SKM-1 (cell line): ENCODE measurements around the gene PDCL3.

Experiments used
- DNase-seq: peaks from one replicate; lab custom pipeline; 2025; ENCODE audit not compliant: unreplicated experiment; lab: John Stamatoyannopoulos, UW

The PDCL3 gene

DNA sequence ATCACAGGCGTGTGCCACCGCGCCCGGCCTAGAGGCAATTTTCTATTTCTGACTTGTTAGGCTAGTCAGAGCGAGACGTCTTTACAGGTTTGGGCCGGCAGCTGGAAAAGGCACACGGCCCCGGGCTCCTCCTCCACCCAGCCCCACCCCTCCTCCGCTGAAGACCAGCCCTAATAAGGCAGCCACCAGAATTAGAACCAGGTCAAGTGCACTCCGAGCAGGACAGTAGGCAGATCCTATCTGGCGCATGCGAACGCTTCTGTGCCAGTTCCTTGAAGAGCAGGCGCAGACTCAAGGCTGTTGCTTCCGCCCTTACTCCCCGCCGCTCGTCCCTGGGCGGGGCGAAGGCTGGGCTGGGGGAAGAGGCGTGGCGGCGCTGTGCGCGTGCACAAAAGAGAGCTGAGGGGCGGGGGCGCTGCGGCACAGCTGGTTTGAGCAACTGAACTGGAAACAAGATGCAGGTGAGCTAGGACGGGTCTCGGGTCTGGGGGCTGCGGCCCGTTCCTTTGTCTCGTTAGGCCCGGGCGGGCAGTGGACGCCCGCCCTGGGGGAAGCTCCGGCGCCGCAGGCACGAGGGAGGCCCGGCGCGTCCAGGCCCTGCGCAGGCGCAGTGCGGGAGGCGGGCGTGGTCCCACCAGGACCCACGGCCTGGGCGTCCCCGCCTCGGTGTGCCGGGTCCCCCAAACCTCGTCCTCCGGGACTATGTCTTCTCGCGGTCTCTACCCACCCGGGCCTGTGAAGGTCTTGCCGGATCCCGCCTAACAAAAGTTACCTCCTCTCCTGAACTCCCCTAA, at the start of gene PDCL3:
Gene PDCL3 (plus strand): TSS at position 381 of the 794 bp plus-strand sequence. CDS start 75 bp downstream, at position 456.
- peak; percentile 96 for DNase-seq

DNA sequence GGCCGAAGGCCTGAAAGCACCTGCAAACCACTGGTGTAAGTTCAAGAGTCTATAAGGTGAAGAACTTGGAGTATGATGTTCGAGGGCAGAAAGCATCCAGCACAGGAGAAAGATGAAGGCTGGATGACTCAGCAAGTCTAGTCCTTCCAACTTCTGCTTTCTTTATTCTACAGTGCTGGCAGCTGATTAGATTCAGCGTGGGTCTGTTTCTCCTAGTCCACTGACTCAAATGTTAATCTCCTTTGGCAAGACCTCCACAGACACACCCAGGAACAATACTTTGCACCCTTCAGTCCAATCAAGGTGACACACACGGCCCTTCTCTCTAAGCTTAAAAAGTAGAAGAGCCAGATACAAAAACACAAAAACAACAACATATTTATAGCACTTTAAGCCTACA, 49.1 kb upstream of the PDCL3 start:
- DNase-seq: peak; percentile 64

DNA sequence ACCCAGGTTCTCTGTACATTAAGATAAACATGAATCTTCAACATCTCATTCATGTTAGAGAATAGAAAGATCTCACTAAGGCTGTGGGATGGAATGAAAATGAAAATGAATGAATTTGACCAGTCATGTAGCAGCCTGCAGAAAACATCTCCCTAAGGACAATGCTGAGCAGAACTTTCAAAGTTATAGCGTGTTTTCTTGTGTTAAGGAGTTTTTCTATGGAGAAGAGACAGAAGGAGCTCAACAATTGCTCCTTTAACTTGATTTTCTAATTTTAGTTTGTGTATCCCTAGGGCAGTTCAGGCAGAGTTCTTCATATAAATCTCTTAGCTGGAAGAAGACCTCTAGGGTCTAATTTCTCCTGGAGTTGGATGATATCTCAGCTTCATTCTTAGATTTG, 45.2 kb upstream of the PDCL3 start:
- no peak for DNase-seq

DNA sequence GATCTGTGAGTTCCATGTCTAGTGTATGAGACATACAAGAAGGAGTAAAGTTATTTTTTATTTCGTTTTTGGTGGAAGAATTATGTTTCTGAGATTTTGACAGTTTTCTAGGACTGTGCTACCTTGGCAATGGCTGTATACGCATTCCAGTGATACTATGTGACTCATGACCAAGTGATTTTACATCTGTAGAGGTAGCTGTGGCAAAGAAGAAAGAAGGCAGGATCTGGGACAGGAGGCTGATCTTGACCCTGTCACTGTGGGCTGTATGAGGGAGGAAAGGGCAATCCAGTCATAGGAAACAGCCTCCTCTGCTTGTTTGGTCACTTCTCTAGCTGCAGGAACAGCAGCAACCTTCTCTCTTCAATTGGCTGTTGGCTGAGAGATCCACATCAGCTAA, 44.0 kb upstream of the PDCL3 start:
- no peak for DNase-seq

DNA sequence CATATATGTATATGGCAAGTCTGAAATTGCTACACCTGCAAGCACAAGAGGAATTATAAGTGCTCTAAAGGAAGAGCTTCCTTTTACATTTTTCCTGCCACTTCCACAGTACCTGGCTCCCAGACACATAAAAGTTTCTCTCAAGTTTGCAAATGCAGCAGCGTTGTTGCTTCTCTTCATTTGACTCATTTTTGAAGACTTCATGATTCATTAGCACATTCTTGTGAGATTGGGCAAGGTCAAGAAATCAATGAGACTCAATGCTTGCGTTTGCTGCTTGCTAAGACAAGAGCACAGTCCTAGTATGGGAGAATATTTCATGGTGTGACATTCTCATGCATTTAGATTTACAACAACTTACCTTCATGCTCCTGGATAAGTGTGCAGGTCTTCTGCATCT, 42.6 kb upstream of the PDCL3 start:
- DNase-seq: no peak

DNA sequence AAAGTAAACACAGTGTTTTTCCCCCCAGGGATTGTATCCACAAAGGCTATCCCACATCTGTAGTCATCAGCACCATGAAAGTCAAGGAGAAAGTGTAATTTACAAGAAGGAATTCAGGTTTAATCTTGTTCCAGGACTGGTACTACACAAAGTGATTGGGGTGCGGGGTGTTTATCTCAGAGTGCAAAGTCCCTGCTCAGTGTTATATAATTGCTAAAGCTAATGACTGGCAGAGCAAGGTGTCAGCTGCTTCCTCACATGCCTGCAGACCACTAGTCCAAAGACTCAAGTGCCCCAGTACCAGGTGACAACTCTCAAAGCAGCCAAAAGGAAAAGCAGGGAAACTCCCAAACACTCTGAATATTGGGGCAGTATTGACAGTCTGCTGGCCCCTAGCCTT, 40.4 kb upstream of the PDCL3 start:
- no peak for DNase-seq

DNA sequence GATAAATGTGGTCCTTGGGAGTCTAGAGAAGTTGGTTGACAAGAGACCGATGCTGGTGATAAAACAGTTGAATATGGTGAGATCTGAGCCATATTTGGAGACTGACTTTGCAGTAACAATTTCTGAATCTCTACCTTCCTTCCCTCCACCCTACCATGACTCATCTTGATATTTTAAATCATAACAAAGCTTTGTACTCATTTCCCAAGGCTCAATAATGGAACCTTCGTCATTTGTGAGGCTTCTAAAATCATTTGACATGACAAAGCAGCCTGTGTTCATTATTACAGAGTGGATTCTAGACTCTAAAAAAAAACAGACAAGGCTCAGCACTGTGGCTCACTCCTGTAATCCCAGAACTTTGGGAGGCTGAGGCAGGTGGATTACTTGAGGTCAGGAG, 38.5 kb upstream of the PDCL3 start:
- DNase-seq: no peak

DNA sequence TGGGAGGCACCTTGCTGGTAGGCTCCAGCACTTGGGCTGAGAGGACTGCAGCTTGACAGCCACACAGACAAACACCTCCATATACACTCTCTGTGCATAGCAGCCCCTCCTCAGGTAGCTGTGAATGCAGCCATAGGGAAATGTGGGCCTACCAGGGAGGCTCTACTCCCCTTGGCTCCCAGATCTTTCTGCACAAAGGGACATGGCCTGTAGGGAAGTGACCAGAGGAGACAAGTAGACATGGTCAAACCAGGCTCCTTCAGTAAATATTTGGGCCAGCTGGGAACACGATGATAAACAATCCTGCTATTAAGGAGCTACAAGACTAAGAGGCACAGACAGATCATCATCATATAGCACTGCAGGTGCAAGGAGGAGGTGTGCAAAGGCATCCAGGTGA, 35.9 kb upstream of the PDCL3 start:
- no peak for DNase-seq

DNA sequence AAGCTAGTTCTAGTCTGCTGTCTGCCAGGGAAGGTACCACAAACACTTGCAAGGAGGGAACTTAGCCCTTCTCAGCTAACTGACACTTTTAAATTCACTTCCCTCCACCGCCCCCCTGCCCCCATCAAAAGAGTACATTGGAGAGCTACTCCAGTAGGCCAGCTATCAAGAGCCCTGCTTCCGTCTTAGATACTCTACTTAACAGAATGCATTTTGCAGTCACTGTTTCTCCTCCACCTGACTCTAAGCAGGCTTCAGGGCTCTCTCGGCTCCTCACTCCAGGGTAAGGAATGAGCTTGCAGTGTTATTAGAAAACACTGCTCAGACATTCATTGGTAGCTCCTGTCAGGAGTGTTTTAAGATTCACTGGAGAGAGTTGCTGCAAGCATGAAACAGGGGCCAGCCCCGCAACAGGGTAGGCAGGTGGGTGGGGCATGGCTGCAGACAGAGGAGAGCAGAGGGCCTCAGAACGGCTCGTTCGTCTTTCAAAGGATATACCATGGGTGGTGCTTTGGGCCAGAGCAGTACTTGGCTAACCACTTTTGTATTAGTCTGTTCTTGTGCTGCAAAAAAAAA, 35.3 kb upstream of the PDCL3 start:
- DNase-seq: no peak

DNA sequence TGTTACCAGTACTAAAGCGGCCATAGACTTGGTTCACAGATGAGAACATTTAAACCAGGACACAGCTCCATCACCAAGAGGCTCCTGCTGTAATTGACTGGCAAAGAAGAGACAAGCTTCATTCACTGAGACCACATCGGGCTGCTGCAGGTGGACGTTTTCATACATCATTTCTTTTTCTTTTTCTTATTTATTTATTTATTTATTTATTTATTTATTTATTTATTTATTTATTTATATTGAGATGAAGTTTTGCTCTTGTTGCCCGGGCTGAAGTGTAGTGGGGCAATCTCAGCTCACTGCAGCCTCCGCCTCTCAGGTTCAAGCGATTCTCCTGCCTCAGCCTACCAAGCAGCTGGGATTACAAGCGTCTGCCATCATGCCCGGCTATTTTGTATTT, 33.6 kb upstream of the PDCL3 start:
- no peak for DNase-seq

DNA sequence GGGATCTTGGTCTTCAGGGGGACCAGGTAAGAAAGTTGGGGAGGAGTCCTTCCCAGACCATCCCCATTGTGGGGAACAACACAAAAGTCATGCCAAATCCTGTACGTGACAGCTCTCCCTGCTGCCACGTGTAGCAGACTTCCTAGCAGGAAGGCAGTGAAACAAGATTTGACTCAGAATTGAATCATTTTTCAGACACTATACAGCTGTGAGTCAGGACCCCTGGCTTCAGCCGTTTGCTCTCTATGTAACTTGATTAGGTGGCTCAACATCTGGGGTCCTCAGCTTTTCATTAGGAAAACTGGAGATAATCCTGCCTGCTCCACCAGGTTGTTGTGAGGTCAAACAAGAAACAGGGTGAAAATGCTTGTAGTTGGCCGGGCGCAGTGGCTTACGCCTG, 32.9 kb upstream of the PDCL3 start:
- DNase-seq: no peak

DNA sequence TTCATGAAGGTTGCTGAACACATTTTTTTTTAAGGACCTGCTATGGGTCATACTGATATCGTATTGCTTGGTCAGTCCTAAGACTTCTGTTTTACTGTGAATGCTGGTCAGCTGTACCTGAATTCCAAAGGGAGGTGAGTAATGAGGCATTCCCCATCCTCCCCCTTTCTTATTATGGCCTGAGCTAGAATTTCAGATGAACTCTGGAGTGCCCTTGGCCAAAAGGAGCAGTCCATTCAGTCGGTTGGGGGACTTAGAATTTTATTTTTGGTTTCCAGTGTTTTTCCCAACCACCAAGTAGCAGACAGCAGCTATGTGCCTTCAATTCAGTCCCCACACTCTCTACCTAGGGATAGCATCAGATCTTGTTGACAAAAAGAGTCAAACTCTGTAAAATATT, 26.9 kb upstream of the PDCL3 start:
- no peak for DNase-seq

DNA sequence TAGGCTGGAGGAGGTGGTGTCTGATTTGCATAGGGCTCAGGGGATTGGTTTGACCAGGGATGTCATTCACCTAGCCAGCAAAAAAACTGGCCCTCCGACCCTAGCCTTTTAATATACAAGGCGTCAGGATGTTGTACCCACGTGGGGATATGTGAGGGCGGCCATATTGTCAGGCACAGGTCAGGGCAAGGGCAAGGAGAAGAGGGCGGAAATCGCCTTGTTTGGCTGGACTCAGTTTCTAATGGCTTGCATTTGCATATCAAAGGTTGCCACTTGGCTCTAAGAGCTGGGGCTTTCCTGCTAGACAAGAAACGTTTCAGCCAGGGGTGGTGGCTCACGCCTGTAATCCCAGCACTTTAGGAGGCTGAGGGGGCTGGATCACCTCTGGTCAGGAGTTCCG, 24.9 kb upstream of the PDCL3 start:
- DNase-seq: no peak

DNA sequence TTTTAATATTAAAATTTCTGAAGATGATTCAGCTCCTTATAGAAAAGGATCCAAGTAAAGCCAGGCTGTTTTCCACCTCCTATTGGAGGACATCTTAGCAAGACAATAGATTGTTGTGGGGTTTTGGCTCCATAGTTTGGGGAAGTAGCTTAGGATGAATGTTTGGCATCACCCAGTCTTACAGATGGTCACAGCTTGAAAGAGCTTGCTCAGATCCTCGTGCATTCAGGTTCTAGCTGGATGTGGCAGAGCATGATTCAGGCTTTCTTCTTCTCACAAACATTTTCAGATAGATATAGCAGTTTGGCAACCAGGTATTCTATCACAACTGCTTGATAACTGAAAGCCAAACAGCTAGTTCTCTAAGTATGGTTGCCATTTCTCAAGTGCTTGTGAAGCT, 23.6 kb upstream of the PDCL3 start:
- no peak for DNase-seq

DNA sequence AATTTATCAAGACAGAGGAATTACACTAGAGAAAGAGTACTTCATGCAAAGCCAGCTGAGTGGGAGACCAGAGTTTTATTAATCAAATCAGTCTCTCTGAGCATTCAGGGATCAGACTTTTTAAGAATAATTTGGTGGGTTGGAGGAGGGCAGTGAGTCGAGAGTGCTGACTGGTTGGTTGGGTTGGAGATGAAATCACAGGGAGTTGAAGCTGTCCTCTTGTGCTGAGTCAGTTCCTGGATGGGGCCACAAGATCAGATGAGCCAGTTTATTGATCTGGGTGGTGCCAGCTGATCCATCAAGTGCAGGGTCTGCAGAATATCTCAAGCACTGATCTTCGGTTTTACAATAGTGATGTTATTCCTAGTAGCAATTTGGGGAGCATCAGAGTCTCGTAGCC, 21.4 kb upstream of the PDCL3 start:
- no peak for DNase-seq

DNA sequence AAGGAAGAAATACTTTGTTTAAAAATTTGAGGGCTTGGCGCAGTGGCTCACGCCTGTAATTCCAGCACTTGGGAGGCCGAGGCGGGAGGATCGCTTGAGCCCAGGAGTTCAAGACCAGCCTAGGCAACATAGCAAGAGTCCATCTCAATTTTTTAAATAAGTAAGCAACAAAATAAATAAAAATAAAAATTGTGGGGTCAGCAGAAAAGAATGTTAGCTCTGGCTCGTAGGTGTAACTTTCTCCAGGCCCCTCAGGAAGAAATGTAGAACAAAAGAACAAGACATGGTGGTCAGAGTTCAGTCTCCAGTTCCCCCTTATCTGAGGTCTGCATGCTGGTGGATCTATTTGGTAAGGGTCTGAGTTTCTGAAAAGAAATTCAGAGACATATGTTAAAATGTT, 20.4 kb upstream of the PDCL3 start:
- DNase-seq: no peak

DNA sequence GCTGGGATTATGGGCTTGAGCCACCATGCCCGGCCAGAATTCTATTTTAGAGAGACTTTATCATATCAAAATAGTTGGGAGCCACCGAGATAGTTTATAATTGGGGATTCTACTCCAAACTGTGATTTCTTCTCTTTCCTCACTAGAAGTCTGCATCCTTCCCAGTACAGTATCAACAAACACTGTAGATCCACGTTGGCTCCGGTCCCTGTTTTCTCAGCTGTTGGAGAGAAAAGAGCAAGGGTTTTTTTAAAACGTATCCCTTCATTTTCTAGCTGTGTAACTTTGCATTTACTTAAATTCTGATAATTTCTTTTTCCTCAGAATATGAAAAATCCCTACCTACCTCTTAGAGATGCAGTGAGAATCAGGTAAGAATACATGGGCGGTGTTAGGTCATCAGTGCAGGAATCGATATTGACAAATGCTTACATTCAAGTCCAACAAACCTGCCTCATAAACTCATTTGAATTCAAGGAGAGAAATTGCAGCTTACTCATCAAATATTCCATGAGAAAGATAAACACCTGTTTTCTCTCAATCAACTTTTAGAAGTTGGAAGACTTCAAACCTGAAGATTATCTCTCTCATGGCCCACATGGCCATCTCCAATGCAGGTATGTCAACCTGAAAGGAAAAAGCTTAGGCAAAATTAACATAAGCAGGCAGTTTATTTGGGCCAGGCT, 17.7 kb upstream of the PDCL3 start:
- no peak for DNase-seq

DNA sequence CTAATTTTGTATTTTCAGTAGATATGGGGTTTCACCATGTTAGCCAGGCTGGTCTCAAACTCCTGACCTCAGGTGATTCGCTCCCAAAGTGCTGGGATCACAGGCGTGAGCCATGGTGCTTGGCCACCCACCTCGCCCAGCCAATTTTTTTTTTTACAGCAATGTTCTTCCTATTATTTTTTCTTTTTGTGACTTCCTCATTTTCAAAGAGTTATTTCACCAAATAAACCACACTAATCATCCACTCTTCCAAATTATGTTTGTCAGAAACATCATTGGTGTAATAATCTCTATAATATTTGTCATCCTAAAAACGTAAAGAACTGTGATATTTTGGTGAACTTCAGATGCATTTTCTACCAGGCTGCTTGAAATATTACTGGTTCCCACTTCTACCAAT, 16.3 kb upstream of the PDCL3 start:
- no peak for DNase-seq

DNA sequence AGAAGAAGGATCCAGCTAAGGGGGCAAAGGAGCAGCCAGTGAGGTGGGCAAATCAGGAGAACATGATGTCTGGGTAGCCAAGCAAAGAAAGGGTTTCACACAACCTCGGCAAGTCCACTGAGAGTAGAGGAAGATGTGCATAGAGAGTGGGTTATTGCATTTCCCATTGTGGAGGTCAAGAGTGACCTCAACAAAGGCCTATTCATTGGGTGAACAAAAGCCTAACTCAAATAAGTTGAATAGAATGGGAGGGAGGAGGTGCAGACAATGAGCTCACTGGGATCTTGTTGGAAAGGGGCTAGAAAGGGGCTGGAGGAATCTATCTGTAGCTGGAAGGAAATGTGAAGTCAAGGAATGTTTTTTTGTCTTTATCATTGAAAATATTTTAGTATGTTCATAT, 14.0 kb upstream of the PDCL3 start:
- DNase-seq: no peak

DNA sequence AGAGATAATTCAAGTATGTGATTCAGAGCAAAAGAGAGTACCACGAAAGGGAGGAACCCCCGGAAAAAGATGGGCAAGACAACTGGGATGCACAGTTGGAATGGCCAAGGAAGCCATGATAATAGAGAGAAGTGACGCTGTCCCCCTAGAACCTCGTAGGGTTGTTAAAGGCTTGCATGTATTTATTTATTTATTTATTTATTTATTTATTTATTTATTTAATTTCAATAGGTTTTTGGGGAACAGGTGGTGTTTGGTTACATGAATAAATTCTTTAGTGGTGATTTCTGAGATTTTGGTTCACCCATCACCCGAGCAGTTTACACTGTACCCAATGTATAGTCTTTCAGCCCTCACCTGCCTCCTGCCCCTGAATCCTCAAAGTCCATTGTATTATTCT, 11.5 kb upstream of the PDCL3 start:
- no peak for DNase-seq

DNA sequence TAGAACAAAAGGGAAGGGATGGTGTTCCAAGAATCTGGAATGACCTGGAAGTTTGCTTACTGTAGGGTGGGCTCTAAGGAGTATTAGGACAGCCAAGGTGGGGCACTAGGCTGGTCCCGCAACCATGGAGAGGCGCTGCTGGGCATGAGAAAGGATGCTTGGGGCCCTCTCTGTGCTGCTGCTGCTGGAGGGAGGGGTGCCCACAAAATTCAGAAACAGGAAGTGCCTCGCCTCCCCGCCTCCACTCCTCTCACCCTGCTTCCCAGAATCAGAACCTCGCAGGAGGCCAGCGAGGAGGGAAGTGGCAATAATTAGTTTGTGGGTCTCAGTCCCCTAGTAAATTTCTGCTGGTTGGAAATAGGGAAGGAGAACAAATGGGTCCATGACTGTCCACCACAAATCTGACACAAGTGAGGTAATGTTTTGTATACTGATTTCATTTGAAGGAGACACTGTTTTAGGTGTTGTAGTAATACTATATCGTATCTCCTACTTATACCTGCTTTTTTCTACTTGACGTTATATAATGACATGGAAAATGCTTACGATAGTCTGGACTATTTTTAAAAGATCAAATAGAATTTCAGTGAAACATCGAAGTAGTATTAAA, 7.9 kb upstream of the PDCL3 start:
- DNase-seq: peak; percentile 50

DNA sequence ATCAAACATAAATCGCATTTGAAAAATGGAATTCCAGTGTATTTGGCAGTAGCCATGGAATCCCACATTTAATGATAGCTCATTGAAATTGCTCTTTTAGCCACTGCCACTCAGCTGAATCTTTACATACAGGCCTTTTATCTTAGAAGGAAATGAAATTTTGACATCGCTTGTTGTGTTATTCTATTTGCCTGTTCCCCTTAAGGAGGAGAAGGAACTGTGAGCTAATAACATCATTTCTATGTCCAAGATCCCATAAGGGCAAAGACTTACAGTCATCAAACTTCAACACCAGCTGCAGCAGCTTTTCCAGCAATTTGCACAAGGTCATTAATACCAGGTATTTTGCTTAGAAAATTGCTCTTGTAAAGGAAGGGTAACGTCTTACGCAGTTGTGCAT, 6.0 kb upstream of the PDCL3 start:
- no peak for DNase-seq
